ENCODE data around the gene RAD51B. TPM values are rescaled to one million over a fixed set of nuclear protein-coding genes. Genes with fewer than 3 reads are reported as not detected.
"Not testable (repeated sequence)": the region's sequence is repeated elsewhere in the genome, so short reads cannot be mapped to it uniquely, and the experiment has no call there.

The RAD51B gene
- total and polyA plus RNA-seq, 2 donors: 6.2 to 92.9 TPM

DNA sequence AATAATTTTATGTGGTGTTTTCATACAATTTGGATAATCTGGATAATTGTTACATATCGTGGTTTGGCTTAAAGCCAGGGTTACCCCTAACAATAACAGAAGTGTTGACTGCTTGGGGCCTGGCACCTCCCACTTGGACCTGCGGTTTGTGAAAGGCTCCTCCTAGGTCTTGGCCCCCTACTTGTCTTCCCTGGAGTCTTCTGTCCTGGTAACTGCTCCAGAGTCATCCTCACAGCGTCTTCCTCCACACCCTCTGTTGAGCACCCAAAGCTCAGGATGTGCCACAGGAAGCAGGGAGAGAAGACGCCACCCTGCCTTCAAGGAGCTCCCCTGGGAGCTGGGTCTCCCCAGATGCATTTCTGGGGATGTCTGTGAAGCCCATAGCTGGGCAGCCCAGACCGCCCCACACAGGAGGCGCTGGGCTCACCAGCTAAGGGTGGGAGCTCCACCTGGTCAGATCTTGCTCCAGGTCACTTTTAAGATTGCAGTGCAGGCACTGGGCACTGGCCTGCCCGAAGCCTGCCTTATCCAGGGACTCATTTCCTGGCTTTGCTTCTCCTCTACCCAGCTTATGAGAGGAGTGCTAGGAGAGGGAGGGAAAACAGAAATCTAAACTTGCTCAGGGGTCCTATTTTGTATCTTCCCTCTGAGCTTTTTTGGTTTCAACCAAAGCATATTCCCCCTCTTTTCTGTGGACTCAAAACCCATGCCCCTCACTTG is 875.1 kb downstream of the RAD51B start:
- H3K36me3 ChIP-seq (ENCODE audit: insufficient read depth): no peaks in the 10 kb centered on the region
- DNase-seq (ENCODE audit: extremely low spot score): no peak
- H3K4me3 ChIP-seq (ENCODE audit: low read depth, low read length): no peak overlapping the region
- no peaks in the 10 kb centered on the region for H3K4me1 ChIP-seq (ENCODE audit: insufficient read depth)
- WGBS: 86% methylated on average over 7 of the region's 7 CpGs
- no peak overlapping the region for H3K27ac ChIP-seq (ENCODE audit: low read depth)

DNA sequence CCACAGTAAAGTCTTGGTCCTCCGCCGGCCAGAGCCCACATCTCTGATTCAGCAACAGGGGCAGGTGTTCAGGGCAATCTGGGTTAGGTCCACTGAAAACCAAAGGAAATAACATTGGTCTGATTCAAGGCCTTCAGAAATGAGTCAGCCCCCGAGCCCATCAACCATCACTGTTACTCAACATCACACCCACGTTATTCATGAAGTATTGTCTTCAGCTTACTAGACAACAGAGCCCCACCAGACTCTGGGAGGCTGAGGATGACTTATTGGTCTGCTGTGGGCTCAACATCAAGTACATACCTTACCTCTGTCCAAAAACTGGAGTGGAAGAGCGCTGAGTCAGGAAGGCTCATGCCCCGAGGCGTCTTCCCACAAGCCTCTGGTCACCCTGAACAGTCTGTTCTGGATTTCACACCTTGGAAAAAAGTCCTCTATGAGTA is 875.8 kb downstream of the RAD51B start:
- Histone ChIP-seq H3K27ac (ENCODE audit: low read depth) (no peak overlapping the region), H3K36me3 (ENCODE audit: insufficient read depth) (no peaks in the 10 kb centered on the region), H3K4me1 (ENCODE audit: insufficient read depth) (no peaks in the 10 kb centered on the region), H3K4me3 (ENCODE audit: low read depth, low read length) (no peak overlapping the region)
- no peak for DNase-seq (ENCODE audit: extremely low spot score)
- WGBS: 86% methylated on average over 7 of the region's 7 CpGs

DNA sequence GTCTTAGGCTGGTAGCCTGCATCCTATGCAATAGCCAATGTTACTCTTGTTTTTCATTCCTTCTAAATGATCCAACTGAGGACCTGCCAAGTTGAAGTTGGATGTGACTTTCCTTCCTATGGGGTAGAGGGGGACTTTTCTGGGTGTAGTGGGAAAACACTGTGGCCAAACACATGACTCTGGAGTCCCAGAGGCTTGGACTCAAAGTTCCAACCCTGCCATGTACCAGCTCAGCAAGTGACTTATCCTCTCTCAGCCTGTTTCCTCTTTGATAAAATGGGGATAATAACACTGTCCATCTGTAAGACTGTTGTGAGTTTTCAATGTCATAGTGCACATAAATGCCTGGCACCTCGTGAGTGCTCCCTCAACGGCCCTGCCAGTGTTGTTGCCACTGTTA is 876.3 kb downstream of the RAD51B start:
- Histone ChIP-seq H3K27ac (ENCODE audit: low read depth) (no peak overlapping the region), H3K36me3 (ENCODE audit: insufficient read depth) (no peaks in the 10 kb centered on the region), H3K4me3 (ENCODE audit: low read depth, low read length) (no peak overlapping the region), H3K4me1 (ENCODE audit: insufficient read depth) (no peaks in the 10 kb centered on the region)
- DNase-seq (ENCODE audit: extremely low spot score): no peak
- WGBS: 93% methylated on average over 2 of the region's 2 CpGs

DNA sequence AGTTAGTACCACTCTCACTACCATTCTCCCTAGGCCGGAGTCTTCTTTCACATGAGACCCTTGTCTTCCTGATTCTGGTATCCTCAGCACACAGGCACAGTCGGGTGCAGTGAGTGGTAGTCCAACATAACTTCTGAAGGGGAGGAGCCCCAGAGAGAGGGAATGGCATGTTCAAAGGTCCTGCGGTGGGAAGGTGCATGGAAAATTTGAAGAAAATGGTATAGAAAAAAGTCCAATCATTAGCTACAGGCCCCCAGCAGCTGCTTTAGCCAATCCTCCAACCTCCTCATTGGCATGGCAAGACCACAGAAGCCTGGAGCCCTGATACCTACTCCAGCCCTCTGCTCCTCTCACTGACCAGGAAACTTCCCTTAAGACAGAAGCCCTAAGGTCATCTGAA is 876.7 kb downstream of the RAD51B start:
- no peak for DNase-seq (ENCODE audit: extremely low spot score)
- no peaks in the 10 kb centered on the region for H3K36me3 ChIP-seq (ENCODE audit: insufficient read depth)

GRCh38 chr14:68696721-68697495 is 877.3 kb downstream of the RAD51B start:
- H3K36me3 ChIP-seq (ENCODE audit: insufficient read depth): no peaks in the 10 kb centered on the region
- H3K27ac ChIP-seq (ENCODE audit: low read depth): no peak overlapping the region
- H3K4me1 ChIP-seq (ENCODE audit: insufficient read depth): no peaks in the 10 kb centered on the region
- 98% methylated on average over 6 of the region's 6 CpGs for WGBS
- no peak overlapping the region for H3K4me3 ChIP-seq (ENCODE audit: low read depth, low read length)
- DNase-seq (ENCODE audit: extremely low spot score): no peak

More for the DNA sequence above, 876.7 kb downstream of the RAD51B start:
- Histone ChIP-seq H3K4me1 (ENCODE audit: insufficient read depth) (no peaks in the 10 kb centered on the region), H3K27ac (ENCODE audit: low read depth) (no peak overlapping the region), H3K4me3 (ENCODE audit: low read depth, low read length) (no peak overlapping the region)
- WGBS: over 99% methylated on average over 3 of the region's 3 CpGs

GRCh38 chr14:68698773-68699172 is 879.2 kb downstream of the RAD51B start:
- H3K36me3 ChIP-seq (ENCODE audit: insufficient read depth); DNase-seq (ENCODE audit: extremely low spot score); H3K4me1 ChIP-seq (ENCODE audit: insufficient read depth); H3K27ac ChIP-seq (ENCODE audit: low read depth); H3K4me3 ChIP-seq (ENCODE audit: low read depth, low read length): not testable (repeated sequence)
- 93% methylated on average over 14 of the region's 14 CpGs for WGBS

DNA sequence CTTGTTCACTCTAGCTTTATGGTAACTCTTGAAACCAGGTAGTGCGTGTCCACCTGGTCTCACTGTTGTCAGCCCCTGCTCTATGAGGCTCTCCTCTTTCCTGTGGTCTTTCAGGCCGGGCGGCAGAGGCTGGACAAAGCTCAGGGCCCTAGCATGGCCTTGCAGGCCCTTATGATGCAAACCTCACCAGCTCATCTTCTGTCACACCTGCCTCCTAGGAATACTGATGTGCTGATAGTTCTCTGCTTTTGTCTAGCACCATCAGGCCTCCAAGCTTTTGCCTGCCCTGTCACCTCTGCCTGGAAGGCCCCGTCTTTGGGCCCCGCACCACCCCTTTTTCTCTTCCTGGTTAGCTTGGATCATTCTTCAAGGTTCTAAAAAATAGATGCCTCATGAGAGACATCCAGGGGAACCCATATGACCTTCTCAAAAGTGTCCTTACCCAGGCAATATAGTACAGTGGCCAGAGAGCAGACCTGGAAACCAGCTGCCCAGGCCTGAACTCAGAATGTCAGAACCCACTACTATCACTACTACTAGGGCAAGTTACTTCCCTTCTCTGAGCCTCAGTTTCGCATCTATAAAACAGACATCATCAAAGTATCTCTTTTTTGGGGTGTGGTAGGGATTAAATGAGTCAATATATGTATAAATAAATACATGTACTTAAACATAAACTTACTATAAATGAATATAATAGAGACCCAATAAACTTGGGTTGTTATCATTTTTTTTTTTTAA is 881.6 kb downstream of the RAD51B start:
- Histone ChIP-seq H3K27ac (ENCODE audit: low read depth) (no peak overlapping the region), H3K4me1 (ENCODE audit: insufficient read depth) (no peaks in the 10 kb centered on the region), H3K4me3 (ENCODE audit: low read depth, low read length) (no peak overlapping the region), H3K36me3 (ENCODE audit: insufficient read depth) (no peaks in the 10 kb centered on the region)
- 97% methylated on average over 6 of the region's 6 CpGs for WGBS
- no peak for DNase-seq (ENCODE audit: extremely low spot score)

DNA sequence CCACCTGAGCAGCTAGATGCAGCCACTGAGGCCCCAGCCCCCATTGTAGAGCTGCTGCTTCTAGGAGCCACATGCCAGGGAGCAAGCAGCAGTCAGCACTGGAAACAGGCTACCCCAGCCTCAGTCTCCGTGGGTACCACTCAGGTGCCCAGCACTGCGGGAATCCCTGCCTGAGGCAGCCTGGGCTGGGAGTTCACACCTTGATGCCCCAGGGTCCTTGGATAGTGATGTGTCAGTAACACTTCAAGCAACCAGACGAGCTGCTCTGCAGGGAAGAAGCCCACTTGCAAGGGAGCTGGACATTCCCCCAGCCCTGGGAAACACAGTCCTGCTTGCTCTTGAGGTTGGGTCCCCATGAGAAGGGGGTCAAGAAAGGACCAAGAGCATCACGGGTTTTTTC is 882.6 kb downstream of the RAD51B start:
- WGBS: 93% methylated on average over 4 of the region's 4 CpGs
- no peak overlapping the region for H3K27ac ChIP-seq (ENCODE audit: low read depth)
- no peak for DNase-seq (ENCODE audit: extremely low spot score)
- H3K4me3 ChIP-seq (ENCODE audit: low read depth, low read length): no peak overlapping the region
- H3K36me3 ChIP-seq (ENCODE audit: insufficient read depth): no peaks in the 10 kb centered on the region
- H3K4me1 ChIP-seq (ENCODE audit: insufficient read depth): no peaks in the 10 kb centered on the region

DNA sequence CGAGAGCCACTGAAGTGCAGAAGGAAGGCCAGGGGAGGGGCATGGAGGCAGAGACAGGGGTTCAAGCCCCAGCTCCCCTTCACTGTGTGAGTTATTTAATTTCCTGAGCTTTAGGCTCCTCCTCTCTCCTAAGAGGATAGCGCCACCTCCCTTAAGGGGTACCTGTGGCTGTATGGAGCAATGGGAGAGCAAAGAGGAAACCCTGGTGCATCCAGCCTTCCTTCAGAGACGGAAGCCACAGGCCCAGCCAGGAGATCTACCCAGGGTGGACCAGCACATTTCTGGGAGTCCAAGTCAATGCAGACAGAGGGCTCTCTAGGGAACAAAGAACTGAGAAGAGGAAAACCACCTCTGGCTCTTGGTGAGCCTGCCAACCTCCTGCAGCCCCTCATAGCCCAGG is 883.0 kb downstream of the RAD51B start:
- WGBS: 96% methylated on average over 3 of the region's 3 CpGs
- Histone ChIP-seq H3K4me1 (ENCODE audit: insufficient read depth) (no peaks in the 10 kb centered on the region), H3K4me3 (ENCODE audit: low read depth, low read length) (no peak overlapping the region), H3K27ac (ENCODE audit: low read depth) (no peak overlapping the region), H3K36me3 (ENCODE audit: insufficient read depth) (no peaks in the 10 kb centered on the region)
- DNase-seq (ENCODE audit: extremely low spot score): no peak

DNA sequence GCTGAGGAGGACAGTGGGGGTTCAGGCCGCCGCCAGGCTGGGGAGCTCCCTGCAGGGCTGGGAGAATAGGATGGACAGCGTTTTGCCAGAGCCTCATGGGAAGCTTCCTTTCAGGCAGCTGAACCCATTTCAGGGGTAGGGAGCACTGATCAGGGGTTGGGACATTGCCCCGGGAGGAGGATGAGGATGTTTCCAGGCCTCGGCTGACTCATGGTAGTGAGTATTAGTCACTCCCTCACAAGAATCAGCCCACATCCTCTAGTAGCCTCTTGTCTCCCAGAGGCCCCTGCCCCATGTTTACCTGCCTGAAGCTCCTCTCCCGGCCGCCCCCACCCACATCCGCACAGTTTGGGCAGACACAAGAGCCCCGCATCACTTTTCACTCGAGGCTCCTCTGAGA is 883.5 kb downstream of the RAD51B start:
- no peak for DNase-seq (ENCODE audit: extremely low spot score)
- H3K36me3 ChIP-seq (ENCODE audit: insufficient read depth): no peaks in the 10 kb centered on the region
- H3K4me3 ChIP-seq (ENCODE audit: low read depth, low read length): no peak overlapping the region
- no peaks in the 10 kb centered on the region for H3K4me1 ChIP-seq (ENCODE audit: insufficient read depth)
- no peak overlapping the region for H3K27ac ChIP-seq (ENCODE audit: low read depth)
- WGBS: 83% methylated on average over 10 of the region's 10 CpGs

GRCh38 chr14:68704736-68705720 is 885.4 kb downstream of the RAD51B start:
- Histone ChIP-seq H3K27ac (ENCODE audit: low read depth) (no peak overlapping the region), H3K4me1 (ENCODE audit: insufficient read depth) (no peaks in the 10 kb centered on the region), H3K36me3 (ENCODE audit: insufficient read depth) (no peaks in the 10 kb centered on the region), H3K4me3 (ENCODE audit: low read depth, low read length) (no peak overlapping the region)
- no peak for DNase-seq (ENCODE audit: extremely low spot score)
- 85% methylated on average over 16 of the region's 16 CpGs for WGBS

- no peaks in the 10 kb centered on the region for H3K4me1 ChIP-seq (ENCODE audit: insufficient read depth)
- H3K4me3 ChIP-seq (ENCODE audit: low read depth, low read length): no peak overlapping the region
- WGBS: 86% methylated on average over 10 of the region's 10 CpGs
- DNase-seq (ENCODE audit: extremely low spot score): no peak
- H3K27ac ChIP-seq (ENCODE audit: low read depth): no peak overlapping the region
- no peaks in the 10 kb centered on the region for H3K36me3 ChIP-seq (ENCODE audit: insufficient read depth)
Observed at GRCh38 chr14:68705741-68706283, 886.2 kb downstream of the RAD51B start.

- DNase-seq (ENCODE audit: extremely low spot score): no peak
- no peak overlapping the region for H3K27ac ChIP-seq (ENCODE audit: low read depth)
- no peak overlapping the region for H3K4me3 ChIP-seq (ENCODE audit: low read depth, low read length)
- H3K36me3 ChIP-seq (ENCODE audit: insufficient read depth): no peaks in the 10 kb centered on the region
- WGBS: 80% methylated on average over 4 of the region's 4 CpGs
- no peaks in the 10 kb centered on the region for H3K4me1 ChIP-seq (ENCODE audit: insufficient read depth)
Observed at GRCh38 chr14:68707482-68707881, 887.9 kb downstream of the RAD51B start.

All from urinary bladder (tissue), 4 donors.